HUES64 (cell line): Measurements from ENCODE around the gene MUC4.
A peak's percentile ranks its signal among the peaks of the same experiment; 100 is the strongest.
"Not testable (repeated sequence)": the region's sequence is repeated elsewhere in the genome, so short reads cannot be mapped to it uniquely, and the experiment has no call there.

Experiments
- H3K27ac ChIP-seq: 2 replicates; pipeline ENCODE4 v1.7.0; 2013; ENCODE audit warnings: low read depth, low read length, inconsistent platforms
- H3K27me3 ChIP-seq: 2 replicates; pipeline ENCODE4 v1.6.1; 2013; ENCODE audit warnings: mild to moderate bottlenecking, low read length; ENCODE audit not compliant: insufficient read depth
- H3K36me3 ChIP-seq: 2 replicates; pipeline ENCODE4 v1.6.1; 2013; ENCODE audit warnings: mild to moderate bottlenecking, low read length; ENCODE audit not compliant: insufficient read depth
- H3K4me1 ChIP-seq: 2 replicates; pipeline ENCODE4 v1.6.1; 2013; ENCODE audit warnings: mild to moderate bottlenecking, low read length, moderate library complexity; ENCODE audit not compliant: insufficient read depth
- H3K4me3 ChIP-seq: 2 replicates; pipeline ENCODE4 v1.5.1; 2013; ENCODE audit warnings: mild to moderate bottlenecking, low read length, moderate library complexity
- H3K9ac ChIP-seq: 2 replicates; pipeline ENCODE4 v1.6.1; 2013; ENCODE audit warnings: mild to moderate bottlenecking, low read depth, low read length
- H3K9me3 ChIP-seq: 2 replicates; pipeline ENCODE4 v1.6.1; 2013; ENCODE audit warnings: low read depth, low read length; ENCODE audit not compliant: insufficient read depth
- WGBS: fragments of 150-250, 120-280 bp; methylation state at CpG from one replicate; pipeline ENCODE4 v1.1.7; 2013; ENCODE audit warnings: missing lambda C conversion rate; 5-methylcytosine and 5-hydroxymethylcytosine counted together

MUC4 gene

DNA sequence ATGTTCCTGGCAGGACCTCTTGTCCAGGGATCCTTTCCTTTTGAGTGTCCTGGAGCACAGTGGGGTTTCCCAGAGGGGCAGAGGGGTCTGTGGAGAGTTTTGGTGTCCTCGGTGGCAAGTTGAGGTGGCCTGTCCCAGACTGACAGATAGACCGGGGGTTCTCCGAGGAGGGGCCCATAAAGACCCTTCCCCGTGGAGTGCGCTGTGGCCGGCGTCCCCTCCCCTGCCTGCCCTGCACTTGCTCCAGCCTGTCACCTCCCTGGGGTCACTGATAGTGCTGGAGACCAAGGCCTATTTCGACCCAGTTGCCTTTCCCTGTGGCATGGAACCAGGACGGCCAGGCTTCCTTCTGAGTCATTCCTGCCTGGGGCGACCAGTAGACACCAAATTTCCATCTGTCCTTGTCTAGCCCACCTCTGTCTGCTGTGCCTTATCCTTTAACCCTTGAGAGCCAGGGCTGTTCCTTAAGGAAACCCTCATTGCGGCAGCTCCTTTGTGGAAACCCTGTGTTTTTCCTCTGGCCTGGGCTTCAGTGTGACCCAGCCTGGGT, 2.9 kb downstream of the MUC4 start:
- peaks cover 28% of the 10 kb centered on the region for H3K4me1 ChIP-seq
- H3K4me3 ChIP-seq, result no peak overlapping the region
- WGBS, result 72% methylated on average over 11 of the region's 11 CpGs
- no peaks in the 10 kb centered on the region for H3K27me3 ChIP-seq
- H3K9ac ChIP-seq, result no peak overlapping the region
- no peaks in the 10 kb centered on the region for H3K9me3 ChIP-seq
- H3K27ac ChIP-seq, result no peak overlapping the region
- H3K36me3 ChIP-seq, result no peaks in the 10 kb centered on the region

DNA sequence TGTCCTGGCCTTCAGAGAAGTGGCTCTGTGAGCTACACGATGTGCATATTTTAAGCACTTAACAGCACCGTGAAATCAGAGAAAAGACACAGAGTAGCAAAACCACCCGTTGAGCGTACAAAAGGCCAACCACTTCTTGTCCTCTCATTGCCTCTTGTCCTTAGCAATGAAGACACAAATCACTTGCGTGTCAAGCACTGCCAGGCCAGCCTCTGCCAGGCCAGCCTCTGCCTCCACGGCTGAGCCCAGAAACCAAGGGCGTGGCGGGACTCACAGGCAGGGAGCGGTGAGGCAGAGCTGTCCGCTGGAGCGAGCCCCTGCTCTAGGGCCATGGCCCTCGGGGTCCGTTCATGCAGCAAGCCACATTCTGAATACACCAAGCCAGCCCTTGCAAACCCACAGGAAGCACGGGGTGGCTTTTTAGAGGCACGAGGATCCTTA, 4.0 kb downstream of the MUC4 start:
- peaks cover 31% of the 10 kb centered on the region for H3K4me1 ChIP-seq
- H3K9ac ChIP-seq, result no peak overlapping the region
- peak overlapping the region; percentile 55; the same call in 1 of the 2 replicates for H3K27ac ChIP-seq
- no peaks in the 10 kb centered on the region for H3K9me3 ChIP-seq
- 81% methylated on average over 15 of the region's 15 CpGs for WGBS
- no peaks in the 10 kb centered on the region for H3K36me3 ChIP-seq
- no peaks in the 10 kb centered on the region for H3K27me3 ChIP-seq
- H3K4me3 ChIP-seq, result no peak overlapping the region

DNA sequence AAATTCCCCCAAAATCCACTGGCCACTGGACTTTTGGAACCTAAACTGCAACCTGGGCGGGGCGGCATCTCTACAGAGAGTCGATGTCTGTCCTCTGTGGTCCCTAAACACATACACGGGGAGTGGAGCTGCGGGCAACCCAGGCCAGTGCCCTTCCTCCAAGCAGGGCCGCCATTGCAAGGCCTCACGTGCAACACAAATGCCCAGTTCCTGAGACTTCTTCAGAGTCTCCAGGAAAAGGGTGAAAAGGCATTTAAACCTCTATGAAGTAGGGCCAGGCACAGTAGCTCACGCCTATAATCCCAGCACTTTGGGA, 4.9 kb downstream of the MUC4 start:
- H3K4me3 ChIP-seq, result no peak overlapping the region
- no peaks in the 10 kb centered on the region for H3K27me3 ChIP-seq
- H3K4me1 ChIP-seq, result peaks cover 35% of the 10 kb centered on the region
- peak overlapping the region; percentile 58; the same call in 1 of the 2 replicates for H3K27ac ChIP-seq
- WGBS, result 88% methylated on average over 8 of the region's 8 CpGs
- no peaks in the 10 kb centered on the region for H3K9me3 ChIP-seq
- H3K36me3 ChIP-seq, result no peaks in the 10 kb centered on the region
- H3K9ac ChIP-seq, result no peak overlapping the region

DNA sequence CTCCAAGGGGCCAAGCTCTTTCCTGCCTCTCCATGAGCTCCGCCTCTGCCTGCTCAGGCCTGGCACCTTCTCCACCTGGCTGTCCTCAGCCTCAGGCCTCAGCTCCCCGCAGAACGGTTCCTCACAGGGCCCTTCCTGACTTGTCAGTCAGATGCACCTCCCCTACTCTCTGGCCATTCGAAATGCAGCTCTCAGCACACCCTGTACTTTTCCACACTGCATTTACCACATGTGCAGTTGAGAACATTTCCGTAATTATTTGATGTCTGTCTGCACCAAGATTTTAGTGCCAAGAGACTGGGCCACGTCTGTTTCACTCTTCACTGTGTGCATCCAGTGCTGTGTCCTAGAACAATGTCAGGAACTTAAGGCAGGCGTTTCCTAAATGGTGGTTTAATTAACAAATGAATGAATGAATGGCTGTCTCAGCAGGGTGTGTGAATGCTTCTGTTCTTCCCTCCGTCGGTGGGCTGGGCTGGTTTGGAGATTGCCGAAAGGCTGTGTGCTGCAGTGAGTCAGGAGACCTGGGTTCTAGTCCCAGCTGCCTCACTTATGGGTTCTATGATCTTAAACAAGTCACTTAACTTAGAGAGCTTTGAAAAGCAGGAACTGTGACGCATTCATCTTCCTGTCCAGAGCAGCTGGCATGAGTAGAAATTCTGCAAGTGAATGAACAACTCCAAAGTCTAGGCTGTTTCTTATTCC, 5.4 kb downstream of the MUC4 start:
- Histone ChIP-seq H3K4me1 (peaks cover 36% of the 10 kb centered on the region), H3K27me3 (no peaks in the 10 kb centered on the region), H3K4me3 (peak overlapping the region; percentile 5; the same call in 1 of the 2 replicates), H3K9ac (peak overlapping the region; percentile 42), H3K9me3 (no peaks in the 10 kb centered on the region), H3K36me3 (no peaks in the 10 kb centered on the region), H3K27ac (peak overlapping the region; percentile 94)
- 9% methylated on average over 11 of the region's 11 CpGs for WGBS

DNA sequence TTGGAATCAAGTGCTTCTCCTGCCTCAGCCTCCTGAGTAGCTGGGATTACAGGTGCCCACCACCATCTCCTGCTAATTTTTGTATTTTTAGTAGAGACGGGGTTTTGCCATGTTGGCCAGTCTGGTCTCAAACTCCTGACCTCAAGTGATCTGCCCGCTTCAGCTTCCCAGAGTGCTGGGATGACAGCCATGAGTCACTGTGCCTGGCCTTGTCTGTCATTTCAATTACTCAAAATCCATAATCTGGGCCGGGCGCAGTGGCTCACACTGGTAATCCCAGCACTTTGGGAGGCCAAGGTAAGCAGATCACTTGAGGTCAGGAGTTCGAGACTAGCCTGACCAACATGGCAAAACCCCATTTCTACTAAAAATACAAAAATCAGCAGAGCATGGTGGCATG, 6.1 kb downstream of the MUC4 start:
- not testable (repeated sequence) for H3K36me3 ChIP-seq, H3K4me3 ChIP-seq, H3K9me3 ChIP-seq, H3K9ac ChIP-seq, H3K27me3 ChIP-seq
- H3K27ac ChIP-seq, result peak overlapping the region; percentile 94; the same call in 1 of the 2 replicates
- H3K4me1 ChIP-seq, result peaks cover 38% of the 10 kb centered on the region
- 91% methylated on average over 5 of the region's 5 CpGs for WGBS

DNA sequence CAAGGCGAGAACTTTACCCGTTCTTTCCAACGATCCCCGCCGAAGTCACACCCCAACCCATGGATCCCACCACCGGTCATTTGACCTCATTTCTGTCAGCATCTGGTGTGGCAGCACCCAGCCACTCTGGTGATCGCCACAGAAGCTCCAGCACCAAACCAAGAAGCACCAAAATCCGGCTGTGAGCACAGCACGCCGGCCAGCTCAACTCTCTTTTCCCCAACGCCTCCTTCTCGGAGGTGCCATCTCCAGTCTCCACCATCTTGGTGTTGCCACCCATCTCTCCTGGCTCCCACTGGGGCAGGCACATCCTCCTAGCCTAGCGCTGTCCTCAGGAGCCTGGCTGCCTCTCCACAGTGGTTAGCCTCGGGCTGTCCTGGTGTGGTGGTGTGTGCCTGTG, 6.5 kb downstream of the MUC4 start:
- Histone ChIP-seq H3K27ac (peak overlapping the region; percentile 94; the same call in 1 of the 2 replicates), H3K9ac (no peak overlapping the region), H3K36me3 (no peaks in the 10 kb centered on the region), H3K27me3 (0 out of 2 replicates have a peak, but pooled peaks cover 4% of the 10 kb centered on the region), H3K4me3 (no peak overlapping the region), H3K4me1 (peaks cover 34% of the 10 kb centered on the region), H3K9me3 (no peaks in the 10 kb centered on the region)
- 94% methylated on average over 14 of the region's 14 CpGs for WGBS

DNA sequence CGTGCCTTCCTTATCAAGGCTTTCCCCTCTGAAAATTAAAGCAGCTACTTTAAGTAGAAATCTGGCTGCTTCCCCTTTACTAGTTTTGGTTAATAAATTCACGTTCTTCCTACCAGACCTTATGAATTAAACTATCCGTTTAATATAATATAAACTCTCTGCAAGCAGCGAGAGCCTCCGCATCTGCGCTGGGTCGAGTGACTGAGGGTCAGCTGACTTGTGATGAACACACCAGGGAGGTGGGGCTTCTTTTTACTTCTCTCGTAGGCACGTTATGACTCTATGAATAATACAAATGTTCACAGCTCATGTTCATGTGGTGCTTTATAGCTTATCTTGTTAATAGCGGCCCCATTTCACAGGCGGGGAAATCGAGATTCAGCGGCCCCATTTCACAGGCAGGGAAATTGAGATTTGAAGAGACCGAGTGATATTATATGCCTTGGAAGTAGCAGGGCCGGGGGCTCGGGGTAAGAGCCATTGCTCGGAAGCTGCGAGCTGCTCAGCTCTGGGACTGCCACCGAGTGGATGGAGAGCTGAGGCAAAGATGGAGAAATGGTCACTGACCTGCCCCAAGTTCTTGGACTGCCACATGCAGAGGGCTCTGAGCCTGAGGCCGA, 8.3 kb downstream of the MUC4 start:
- Histone ChIP-seq H3K27me3 (0 out of 2 replicates have a peak, but pooled peaks cover 4% of the 10 kb centered on the region), H3K4me3 (no peak overlapping the region), H3K4me1 (peaks cover 25% of the 10 kb centered on the region), H3K27ac (no peak overlapping the region), H3K36me3 (no peaks in the 10 kb centered on the region), H3K9me3 (no peaks in the 10 kb centered on the region), H3K9ac (no peak overlapping the region)
- WGBS, result 90% methylated on average over 20 of the region's 20 CpGs

DNA sequence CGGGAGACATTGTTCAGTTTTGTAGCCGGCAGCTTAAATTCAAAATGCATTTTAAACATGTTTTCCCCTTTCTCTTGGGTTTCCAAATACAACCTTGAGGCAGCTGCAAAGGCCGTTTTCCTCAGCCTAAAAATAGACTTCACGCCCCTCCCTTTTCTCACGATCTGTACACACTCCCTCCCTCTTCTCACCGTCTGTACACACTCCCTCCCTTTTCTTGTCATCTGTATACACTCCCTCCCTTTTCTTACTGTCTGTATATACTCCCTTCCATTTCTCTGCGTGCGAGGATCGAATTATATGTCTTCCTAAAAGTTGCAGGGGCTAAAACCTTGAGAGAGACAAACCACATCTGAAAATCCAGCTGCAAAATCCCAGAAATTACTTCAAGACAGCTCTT, 8.9 kb downstream of the MUC4 start:
- Histone ChIP-seq H3K4me1 (peaks cover 25% of the 10 kb centered on the region), H3K27ac (no peak overlapping the region), H3K36me3 (no peaks in the 10 kb centered on the region), H3K9ac (no peak overlapping the region), H3K4me3 (no peak overlapping the region), H3K27me3 (0 out of 2 replicates have a peak, but pooled peaks cover 4% of the 10 kb centered on the region), H3K9me3 (no peaks in the 10 kb centered on the region)
- 85% methylated on average over 9 of the region's 9 CpGs for WGBS

DNA sequence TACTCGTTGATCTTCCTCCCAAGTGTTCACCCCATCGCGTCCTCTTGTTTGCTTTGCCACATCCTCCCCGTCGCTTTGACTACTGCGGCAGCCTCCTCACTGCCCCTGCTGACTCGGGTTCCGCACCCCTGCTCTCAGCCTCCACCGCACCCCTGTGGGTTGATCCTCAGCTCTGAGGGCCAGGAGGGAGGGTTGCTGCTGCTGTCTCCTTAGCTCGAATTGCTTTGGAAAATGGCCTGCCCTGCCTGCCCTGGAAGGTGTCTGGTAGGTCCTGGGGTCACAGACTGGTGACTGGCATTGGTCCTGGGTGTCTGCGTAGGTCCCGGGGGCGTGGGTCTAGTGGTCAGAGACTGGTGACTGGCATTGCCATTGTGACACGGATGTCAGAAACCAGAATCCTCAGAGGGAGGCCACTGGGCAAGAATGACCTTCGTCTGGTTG, 9.4 kb downstream of the MUC4 start:
- H3K4me1 ChIP-seq, result peaks cover 20% of the 10 kb centered on the region
- H3K36me3 ChIP-seq, result no peaks in the 10 kb centered on the region
- H3K9ac ChIP-seq, result no peak overlapping the region
- WGBS, result 84% methylated on average over 15 of the region's 15 CpGs
- 0 out of 2 replicates have a peak, but pooled peaks cover 4% of the 10 kb centered on the region for H3K27me3 ChIP-seq
- no peak overlapping the region for H3K4me3 ChIP-seq
- H3K9me3 ChIP-seq, result no peaks in the 10 kb centered on the region
- no peak overlapping the region for H3K27ac ChIP-seq

DNA sequence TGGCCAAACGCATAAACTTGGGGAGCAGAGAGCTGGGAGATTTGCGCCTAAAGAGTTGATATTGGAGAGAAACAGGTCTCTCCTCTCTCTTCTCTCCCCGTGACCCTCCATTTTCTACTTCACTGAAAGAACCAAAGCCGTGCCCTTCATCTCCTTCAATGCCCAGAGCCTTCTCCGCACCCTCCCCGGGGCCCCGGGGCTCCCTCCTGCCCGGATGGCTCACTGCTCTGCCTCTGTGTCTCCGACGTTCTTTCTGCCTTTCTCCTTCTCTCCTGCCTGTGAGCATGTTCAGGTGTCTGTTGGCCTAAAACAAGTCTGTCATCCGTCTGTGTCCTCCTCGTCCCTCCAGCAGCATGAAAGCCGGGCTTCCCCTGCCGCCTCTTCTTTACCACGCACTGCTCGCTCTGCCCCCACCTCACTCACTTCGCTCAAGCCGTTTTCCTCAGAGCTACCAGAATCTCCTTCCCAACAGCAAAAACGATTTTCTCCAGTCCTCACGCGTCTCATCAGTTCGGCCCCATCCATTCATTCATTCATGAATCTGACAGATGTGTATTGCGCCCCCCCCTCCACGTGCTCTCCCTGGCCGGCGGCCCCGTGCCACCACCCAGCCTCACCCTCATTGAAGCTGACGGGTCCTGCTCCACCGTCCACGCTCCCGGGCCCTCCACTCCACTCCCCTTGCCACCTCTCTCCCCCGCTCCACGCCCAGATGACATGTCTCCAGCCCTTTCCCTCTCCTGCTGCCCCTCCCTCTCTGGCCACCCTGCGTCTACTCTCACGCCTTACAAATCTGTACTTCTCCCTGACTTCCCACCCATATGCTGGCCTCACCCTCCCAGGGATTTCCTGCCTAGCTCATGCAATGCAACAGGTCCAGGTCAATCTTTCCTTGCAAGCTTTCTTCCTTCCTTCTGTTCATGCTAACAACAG, 10.2 kb downstream of the MUC4 start:
- H3K9me3 ChIP-seq, result no peaks in the 10 kb centered on the region
- peaks cover 20% of the 10 kb centered on the region for H3K4me1 ChIP-seq
- H3K36me3 ChIP-seq, result no peaks in the 10 kb centered on the region
- WGBS, result 80% methylated on average over 35 of the region's 35 CpGs
- H3K9ac ChIP-seq, result no peak overlapping the region
- H3K27me3 ChIP-seq, result 0 out of 2 replicates have a peak, but pooled peaks cover 4% of the 10 kb centered on the region
- no peak overlapping the region for H3K27ac ChIP-seq
- H3K4me3 ChIP-seq, result no peak overlapping the region
